Measurements from ENCODE around the gene FGD5.

The FGD5 gene

DNA sequence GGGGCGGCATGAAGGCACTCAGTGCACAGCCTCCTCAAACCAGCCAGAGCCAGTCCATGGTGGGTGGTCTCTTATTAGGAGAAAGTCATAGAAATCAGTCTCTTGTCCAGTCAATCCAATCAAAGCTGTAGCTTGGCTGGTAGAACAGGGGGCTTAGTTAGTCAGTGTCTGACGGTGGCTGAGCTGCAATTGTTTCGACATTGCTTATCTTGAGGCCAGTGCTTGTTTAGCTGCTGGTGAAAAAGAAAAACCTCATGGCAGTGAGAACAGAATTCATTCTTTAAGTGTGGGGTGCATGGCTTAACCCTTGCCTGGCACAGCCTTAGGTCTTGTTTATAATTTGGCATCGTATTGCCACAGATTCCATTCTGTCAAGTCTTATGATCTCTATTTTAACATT lies 53.9 kb downstream of the FGD5 start:
- Histone ChIP-seq H3K36me3 (ENCODE audit: insufficient read depth, low read length) (no peaks in the 10 kb centered on the region), H3K27me3 (ENCODE audit: insufficient read depth, low read length) (peaks cover 10% of the 10 kb centered on the region; the same call in 1 of the 2 replicates), H3K27ac (ENCODE audit: low read depth, low read length, poor library complexity, severe bottlenecking) (no peak overlapping the region), H2AFZ (ENCODE audit: low read length) (no peak overlapping the region), H3K9ac (ENCODE audit: low read length) (no peak overlapping the region), H3K9me2 (ENCODE audit: low read depth, low read length) (no peaks in the 10 kb centered on the region), H3K4me2 (ENCODE audit: low read length) (no peak overlapping the region), H3F3A (ENCODE audit: insufficient read depth, low read length) (no peaks in the 10 kb centered on the region), H3K4me1 (ENCODE audit: insufficient read depth, low read length, severe bottlenecking) (no peaks in the 10 kb centered on the region), H3K9me3 (ENCODE audit: low read length) (no peaks in the 10 kb centered on the region), H3K4me3 (ENCODE audit: low read depth, low read length, poor library complexity, severe bottlenecking) (no peak overlapping the region), H4K20me1 (ENCODE audit: insufficient read depth, low read length) (no peaks in the 10 kb centered on the region), H3K79me2 (ENCODE audit: insufficient read depth, low read length) (no peaks in the 10 kb centered on the region)
- no peak for TF ChIP-seq EZH2 (IDR thresholded peaks at IDR 0.05; ENCODE audit: borderline replicate concordance, low read length)
- TF ChIP-seq, protein P1, sequence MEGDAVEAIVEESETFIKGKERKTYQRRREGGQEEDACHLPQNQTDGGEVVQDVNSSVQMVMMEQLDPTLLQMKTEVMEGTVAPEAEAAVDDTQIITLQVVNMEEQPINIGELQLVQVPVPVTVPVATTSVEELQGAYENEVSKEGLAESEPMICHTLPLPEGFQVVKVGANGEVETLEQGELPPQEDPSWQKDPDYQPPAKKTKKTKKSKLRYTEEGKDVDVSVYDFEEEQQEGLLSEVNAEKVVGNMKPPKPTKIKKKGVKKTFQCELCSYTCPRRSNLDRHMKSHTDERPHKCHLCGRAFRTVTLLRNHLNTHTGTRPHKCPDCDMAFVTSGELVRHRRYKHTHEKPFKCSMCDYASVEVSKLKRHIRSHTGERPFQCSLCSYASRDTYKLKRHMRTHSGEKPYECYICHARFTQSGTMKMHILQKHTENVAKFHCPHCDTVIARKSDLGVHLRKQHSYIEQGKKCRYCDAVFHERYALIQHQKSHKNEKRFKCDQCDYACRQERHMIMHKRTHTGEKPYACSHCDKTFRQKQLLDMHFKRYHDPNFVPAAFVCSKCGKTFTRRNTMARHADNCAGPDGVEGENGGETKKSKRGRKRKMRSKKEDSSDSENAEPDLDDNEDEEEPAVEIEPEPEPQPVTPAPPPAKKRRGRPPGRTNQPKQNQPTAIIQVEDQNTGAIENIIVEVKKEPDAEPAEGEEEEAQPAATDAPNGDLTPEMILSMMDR (IDR thresholded peaks at IDR 0.05; ENCODE audit: low read length) = no peak

DNA sequence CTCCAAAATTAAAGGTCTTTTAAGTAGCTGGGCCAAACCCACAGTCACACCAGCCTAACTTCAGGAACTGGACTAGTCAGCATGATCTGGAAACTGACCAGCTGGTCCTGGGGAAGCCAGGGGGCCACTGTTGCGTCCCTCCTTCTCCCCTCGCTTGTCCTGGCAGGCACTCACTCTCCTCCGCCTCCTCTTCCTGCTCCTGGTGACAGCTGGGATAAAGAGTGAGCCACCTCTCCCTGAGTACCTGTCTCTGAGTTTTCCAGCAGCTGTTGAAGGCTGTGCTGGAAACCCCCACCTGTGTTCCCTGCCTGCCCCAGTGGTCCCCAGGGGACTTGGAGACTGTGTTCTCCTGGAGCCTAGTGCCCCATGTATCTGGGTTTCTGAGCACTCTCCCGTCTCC lies 56.0 kb downstream of the FGD5 start:
- H3F3A ChIP-seq (ENCODE audit: insufficient read depth, low read length) = no peaks in the 10 kb centered on the region
- no peak overlapping the region for H3K9ac ChIP-seq (ENCODE audit: low read length)
- H3K27ac ChIP-seq (ENCODE audit: low read depth, low read length, poor library complexity, severe bottlenecking) = no peak overlapping the region
- no peaks in the 10 kb centered on the region for H3K9me2 ChIP-seq (ENCODE audit: low read depth, low read length)
- H3K27me3 ChIP-seq (ENCODE audit: insufficient read depth, low read length) = peaks cover 8% of the 10 kb centered on the region; the same call in 1 of the 2 replicates
- no peak overlapping the region for H3K4me2 ChIP-seq (ENCODE audit: low read length)
- TF ChIP-seq, protein P1 (IDR thresholded peaks at IDR 0.05; ENCODE audit: low read length) = no peak
- H3K4me1 ChIP-seq (ENCODE audit: insufficient read depth, low read length, severe bottlenecking) = no peaks in the 10 kb centered on the region
- no peaks in the 10 kb centered on the region for H3K36me3 ChIP-seq (ENCODE audit: insufficient read depth, low read length)
- H3K9me3 ChIP-seq (ENCODE audit: low read length) = no peaks in the 10 kb centered on the region
- no peaks in the 10 kb centered on the region for H3K79me2 ChIP-seq (ENCODE audit: insufficient read depth, low read length)
- no peak overlapping the region for H3K4me3 ChIP-seq (ENCODE audit: low read depth, low read length, poor library complexity, severe bottlenecking)
- no peak overlapping the region for H2AFZ ChIP-seq (ENCODE audit: low read length)
- no peaks in the 10 kb centered on the region for H4K20me1 ChIP-seq (ENCODE audit: insufficient read depth, low read length)

DNA sequence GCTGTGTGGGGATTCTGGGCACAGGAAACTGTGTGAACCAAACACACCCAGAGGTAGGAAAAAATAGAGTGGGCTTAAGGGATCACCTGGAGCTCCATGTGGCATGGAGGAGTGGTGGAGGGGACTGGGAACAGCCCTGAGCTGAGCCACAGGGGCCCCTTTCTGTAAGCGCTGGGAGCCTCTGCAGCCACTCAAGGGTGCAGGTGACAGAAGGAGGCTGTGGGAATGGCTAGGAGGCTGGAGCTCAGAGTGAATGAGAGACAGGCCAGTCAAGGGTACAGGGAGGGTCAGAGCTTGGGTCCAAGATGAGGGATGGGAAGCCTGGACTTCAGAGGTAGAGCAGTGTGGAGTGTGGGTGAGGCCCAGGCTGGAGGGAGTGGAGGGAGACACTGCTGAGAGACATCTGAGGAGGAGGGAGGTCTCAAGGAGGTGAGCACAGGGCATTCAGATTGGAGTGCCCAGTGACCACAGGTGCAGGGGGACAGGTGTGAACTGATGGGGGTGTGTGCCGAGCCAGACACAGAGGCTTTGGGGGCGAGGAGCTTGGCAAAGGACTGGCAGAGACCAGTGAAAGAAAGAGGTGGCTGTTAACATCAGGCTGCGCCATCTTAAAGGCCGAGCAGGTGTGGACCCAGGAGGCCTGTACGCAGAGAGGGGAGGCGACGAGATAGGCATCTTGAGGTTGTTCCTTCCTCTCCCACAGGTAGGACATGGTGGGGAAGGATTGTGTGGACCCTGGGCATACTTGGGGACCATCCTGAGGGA lies 56.8 kb downstream of the FGD5 start:
- no peak overlapping the region for H3K4me2 ChIP-seq (ENCODE audit: low read length)
- TF ChIP-seq, protein P1 (IDR thresholded peaks at IDR 0.05; ENCODE audit: low read length) = no peak
- TF ChIP-seq EZH2 (IDR thresholded peaks at IDR 0.05; ENCODE audit: borderline replicate concordance, low read length) = no peak
- no peaks in the 10 kb centered on the region for H4K20me1 ChIP-seq (ENCODE audit: insufficient read depth, low read length)
- no peaks in the 10 kb centered on the region for H3K36me3 ChIP-seq (ENCODE audit: insufficient read depth, low read length)
- H3K9ac ChIP-seq (ENCODE audit: low read length) = no peak overlapping the region
- no peaks in the 10 kb centered on the region for H3K79me2 ChIP-seq (ENCODE audit: insufficient read depth, low read length)
- H3K9me3 ChIP-seq (ENCODE audit: low read length) = no peaks in the 10 kb centered on the region
- H3K4me3 ChIP-seq (ENCODE audit: low read depth, low read length, poor library complexity, severe bottlenecking) = no peak overlapping the region
- H3K27me3 ChIP-seq (ENCODE audit: insufficient read depth, low read length) = peaks cover 8% of the 10 kb centered on the region; the same call in 1 of the 2 replicates
- no peaks in the 10 kb centered on the region for H3F3A ChIP-seq (ENCODE audit: insufficient read depth, low read length)
- H3K4me1 ChIP-seq (ENCODE audit: insufficient read depth, low read length, severe bottlenecking) = no peaks in the 10 kb centered on the region
- no peaks in the 10 kb centered on the region for H3K9me2 ChIP-seq (ENCODE audit: low read depth, low read length)
- no peak overlapping the region for H3K27ac ChIP-seq (ENCODE audit: low read depth, low read length, poor library complexity, severe bottlenecking)
- no peak overlapping the region for H2AFZ ChIP-seq (ENCODE audit: low read length)
